HG03103 (cell line): ENCODE results near the gene KLHL41.
"Not testable (repeated sequence)": the region's sequence is repeated elsewhere in the genome, so short reads cannot be mapped to it uniquely, and the experiment has no call there.

Experiments
- ATAC-seq: cut with Tn5 transposase; IDR thresholded peaks from one replicate; pipeline ENCODE4 v1.9.1; 2021; ENCODE audit warnings: low read depth; ENCODE audit not compliant: unreplicated experiment

KLHL41 gene

DNA sequence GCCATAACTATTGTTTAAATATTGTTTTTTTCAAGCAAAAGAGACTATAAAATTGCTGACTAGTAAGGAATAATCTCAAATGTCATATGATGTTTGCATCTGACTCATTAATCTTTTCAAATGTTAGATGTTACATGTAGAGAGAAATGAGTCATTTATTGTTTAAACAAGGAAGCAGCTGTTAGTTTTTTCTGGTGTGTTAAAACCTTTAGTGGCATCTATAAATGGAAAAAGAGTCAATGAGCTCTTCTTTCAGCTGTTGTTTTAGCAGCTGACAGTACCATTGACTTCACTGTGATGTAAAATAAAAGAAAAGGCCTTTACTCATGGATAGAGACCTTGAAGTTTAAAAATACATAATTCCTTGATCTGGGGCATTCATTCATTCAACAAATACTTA is 1.8 kb upstream of the KLHL41 start:
- ATAC-seq = no peak

DNA sequence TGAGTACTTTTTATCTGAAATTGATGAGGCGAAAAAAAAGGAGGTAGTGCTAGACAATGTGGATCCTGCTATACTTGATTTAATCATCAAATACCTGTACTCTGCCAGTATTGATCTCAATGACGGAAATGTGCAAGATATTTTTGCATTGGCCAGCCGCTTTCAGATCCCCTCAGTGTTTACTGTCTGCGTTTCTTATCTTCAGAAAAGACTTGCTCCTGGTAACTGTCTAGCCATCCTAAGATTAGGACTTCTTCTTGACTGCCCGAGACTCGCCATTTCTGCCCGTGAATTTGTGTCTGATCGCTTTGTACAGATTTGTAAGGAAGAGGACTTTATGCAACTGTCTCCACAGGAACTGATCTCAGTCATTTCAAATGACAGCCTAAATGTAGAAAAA is 453 bp downstream of the KLHL41 start:
- ATAC-seq = no peak

DNA sequence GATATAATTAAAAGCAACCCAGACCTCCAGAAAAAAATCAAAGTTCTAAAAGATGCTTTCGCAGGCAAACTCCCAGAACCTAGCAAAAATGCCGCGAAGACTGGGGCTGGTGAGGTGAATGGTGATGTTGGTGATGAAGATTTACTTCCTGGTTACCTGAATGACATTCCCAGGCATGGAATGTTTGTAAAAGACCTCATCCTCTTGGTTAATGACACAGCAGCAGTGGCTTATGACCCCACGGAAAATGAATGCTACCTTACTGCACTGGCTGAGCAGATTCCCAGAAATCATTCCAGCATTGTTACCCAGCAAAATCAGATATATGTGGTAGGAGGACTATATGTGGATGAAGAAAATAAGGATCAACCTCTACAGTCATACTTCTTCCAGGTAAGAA is 994 bp downstream of the KLHL41 start:
- ATAC-seq = no peak

DNA sequence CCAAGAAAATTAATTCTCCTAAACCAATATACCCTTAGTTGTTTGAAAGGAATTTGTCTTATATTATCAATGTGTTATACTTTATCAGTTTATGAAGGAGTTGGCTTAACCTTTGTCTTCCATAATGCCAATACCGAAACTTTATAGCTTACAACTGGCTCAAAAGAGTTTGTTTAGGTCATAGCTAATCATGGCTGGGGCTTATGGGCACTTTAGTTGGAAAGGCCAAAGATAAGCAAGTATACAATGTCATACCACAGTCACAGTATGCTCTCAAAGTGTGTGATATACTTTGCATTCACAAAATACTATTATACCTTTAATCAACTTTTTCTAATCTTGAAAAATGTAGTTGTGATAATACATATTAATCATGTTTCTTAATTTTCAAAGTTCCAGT is 2.3 kb downstream of the KLHL41 start:
- ATAC-seq = no peak

DNA sequence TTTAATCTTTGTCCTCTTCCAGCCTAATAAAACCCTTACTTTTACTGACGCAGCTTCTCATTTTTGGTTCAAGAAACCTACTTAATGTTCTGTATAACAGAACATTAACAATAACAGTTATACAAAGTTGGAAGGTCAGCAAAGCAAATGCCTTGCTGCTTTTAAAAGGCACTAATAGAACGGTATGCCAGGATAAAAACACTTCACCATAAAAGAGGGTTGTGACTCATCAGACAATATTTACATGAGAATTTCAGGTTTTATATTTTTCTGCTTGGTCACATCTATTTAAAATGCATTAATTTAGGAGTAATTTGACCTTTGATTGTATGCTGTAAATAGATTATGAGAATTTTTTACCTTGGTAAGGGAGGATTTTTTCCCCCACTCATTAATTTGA is 3.0 kb downstream of the KLHL41 start:
- ATAC-seq = no peak

DNA sequence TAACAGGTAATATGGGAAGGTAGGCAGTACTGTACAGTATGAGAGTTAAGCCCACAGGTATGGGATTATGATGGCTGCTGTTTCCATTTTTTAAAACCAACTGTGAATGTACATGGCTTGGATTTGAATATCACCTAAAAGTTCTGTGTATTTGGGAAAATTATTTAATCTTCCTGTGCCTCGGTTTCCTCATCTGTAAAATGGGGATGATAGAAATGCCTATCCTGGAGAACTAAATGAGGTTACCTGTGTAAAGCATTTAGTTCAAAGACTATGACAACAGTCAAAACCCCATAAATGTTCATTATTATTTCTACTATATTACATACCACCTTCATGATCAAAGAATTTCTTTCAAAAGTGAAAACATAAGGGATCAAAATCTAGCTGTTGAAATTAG is 3.6 kb downstream of the KLHL41 start:
- ATAC-seq = no peak

DNA sequence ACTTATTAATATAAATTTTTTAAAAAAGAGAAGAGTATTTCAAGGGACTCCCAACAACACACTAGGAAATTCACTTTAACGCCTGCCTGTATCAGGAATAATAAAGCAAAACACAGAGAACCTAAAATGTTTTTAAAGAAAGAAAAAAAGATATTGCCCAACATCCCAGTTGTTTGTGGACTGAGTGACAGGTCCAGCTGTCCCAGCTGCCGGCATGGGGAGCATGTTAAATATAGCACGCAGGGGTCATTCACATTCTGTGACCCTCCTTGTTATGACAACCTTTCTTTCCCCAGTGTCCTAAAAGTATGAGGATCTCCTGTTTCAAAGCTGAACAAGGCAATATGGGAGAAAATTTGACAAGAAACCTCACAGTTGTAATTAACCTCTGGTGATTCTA is 4.4 kb downstream of the KLHL41 start:
- ATAC-seq = no peak

DNA sequence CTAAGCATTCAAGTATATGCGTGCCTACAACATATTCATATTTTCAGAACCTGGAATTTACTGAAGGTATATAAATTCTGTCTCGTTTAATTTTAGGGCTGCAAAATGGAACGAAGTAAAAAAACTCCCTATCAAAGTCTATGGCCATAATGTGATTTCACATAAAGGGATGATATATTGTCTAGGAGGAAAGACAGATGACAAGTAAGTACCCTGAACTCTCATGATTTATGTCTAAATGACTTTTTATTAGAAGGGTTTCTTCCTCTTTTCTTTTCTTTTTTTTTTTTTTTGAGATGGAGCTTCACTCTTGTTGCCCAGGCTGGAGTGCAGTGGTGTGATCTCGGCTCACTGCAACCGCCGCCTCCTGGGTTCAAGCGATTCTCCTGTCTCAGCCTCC is 5.3 kb downstream of the KLHL41 start:
- not testable (repeated sequence) for ATAC-seq

DNA sequence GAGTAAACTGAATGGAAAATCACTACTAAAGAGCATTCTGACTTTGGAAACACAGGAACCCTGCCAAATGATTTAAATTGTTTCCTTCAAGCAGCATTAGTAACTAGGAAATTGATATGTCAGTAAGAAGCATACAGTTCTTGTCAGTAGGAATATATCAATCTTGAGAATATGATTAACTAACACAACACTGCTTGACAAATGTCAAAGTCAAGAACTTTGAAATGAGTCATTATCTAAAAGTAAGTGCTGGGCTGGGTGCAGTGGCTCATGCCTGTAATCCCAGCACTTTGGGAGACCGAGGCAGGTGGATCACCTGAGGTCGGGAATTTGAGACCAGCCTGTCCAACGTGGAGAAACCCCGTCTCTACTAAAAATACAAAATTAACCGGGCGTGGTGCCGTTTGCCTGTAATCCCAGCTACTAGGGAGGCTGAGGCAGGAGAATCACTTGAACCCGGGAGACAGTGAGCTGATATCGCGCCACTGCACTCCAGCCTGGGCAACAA is 7.0 kb downstream of the KLHL41 start:
- not testable (repeated sequence) for ATAC-seq

DNA sequence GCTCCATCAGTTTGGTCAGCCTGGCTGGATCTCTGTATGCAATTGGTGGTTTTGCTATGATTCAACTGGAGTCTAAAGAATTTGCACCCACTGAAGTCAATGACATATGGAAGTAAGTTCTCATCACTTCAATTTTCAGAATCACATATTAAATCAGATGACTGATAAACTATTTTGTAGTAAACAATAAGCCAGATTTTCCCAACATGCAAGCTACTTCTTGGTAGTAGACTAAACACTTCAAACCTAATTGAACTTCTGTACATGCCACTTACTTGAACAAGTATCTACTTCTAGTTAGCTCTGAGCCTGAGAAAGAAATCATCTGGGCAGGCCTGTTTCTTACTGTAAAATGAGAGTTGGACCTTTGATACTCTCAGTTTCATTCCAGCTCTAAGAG is 11.4 kb downstream of the KLHL41 start:
- ATAC-seq = no peak

DNA sequence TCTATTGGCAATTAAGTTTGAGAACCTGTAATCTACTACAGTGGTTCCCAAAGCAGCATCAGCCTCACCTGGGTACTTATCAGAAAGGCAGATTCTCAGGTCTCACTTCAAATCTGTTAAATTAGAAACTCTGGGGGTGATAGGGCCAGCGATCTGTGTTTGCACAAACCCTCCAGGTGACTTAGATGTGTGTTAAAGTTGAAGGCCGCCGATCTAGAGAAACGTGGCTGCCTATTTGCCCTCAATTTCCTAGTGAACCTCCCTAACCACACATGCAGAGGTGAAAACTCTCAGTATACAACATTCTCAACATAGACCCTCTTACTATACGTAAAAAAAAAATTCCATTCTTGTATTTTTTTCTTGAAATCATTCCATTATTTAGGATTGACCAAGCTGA is 14.2 kb downstream of the KLHL41 start:
- ATAC-seq = no peak

DNA sequence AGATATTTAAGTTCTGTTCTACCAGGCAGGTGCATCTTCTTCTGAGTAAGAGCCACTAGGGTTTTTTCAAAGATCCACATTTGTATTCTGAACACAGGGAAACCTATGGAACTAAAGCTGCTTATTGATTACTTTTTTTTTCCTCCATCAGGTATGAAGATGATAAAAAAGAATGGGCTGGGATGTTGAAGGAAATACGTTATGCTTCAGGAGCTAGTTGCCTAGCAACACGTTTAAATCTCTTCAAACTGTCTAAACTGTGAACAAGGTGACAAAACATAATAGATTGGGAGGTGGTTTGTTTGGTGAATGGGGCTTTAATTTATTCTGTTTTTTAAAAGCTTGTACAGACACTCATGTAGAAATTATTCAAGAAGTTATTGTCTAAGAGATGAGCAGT is 15.9 kb downstream of the KLHL41 start:
- ATAC-seq = no peak

DNA sequence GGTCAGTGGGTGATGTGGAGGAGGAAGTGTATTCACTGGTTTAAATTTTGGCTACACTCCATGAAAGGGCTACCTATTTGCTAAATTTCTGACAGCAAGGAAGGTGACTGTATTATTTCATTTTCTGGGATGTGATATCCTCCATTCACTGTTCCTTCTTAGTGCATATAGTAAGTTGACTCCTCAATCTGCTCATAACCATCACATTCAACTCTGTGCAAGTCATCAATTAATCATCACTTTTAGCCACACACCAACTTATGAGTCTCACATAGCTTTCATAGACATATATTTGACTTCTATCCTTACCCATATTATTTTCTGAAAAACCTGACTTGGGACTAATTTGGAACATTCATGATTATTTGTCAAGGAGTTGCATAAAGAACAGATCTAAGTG is 16.9 kb downstream of the KLHL41 start:
- no peak for ATAC-seq

DNA sequence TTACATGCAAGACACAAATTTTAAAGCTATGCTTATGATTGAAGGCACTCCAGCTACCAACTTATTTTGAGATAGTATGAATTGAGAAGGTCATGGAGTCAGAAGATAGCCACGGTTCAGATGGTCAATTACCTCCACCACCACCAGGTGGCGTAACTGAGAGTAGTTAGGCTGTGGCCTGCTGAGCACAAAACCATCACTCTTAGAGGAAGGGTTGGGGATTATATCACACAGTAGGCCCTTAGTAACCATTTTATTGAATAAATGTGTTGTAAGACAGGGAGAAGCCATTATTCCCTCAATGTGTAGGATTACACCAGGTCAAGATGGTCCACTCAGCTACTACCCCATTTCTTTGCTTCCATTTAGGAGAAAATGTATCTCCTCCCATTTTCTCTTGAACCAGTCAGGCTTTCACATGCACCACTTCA is 18.8 kb downstream of the KLHL41 start:
- peak; percentile 92 for ATAC-seq

DNA sequence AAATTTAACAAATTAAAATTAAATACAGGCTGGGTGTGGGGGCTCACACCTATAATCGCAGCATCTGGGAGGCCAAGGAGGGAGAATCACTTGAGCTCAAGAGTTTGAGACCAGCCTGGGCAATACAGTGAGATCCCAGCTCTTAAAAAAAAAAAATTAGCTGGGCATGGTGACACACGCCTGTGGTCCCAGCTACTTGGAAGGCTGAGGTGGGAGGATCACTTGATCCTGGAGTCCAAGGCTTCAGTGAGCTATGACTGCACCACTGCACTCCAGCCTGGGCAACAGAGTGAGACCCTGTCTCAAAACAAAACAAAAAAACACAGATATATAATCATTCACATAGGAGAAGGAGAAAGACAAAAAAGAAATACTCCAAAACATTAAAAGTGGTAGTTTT is 30.0 kb downstream of the KLHL41 start:
- ATAC-seq = not testable (repeated sequence)

DNA sequence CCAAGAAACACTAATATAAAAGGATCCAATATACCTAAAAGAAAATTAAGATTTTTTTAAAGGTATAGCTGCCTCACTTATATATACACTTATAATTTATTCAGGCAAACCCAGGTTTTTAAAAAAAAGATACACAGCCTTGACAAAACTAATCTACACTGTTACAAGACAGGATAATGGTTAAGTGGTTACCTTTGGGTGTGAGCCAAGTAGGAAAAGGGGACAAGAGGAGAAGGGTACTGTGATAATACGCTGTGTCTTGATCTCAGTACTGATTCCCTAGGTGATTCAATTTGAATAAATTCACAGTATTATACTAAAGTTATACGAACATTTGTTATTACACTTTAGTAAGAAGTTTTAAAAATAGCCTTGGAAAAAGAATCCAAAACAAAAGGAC is 30.6 kb downstream of the KLHL41 start:
- ATAC-seq = no peak

DNA sequence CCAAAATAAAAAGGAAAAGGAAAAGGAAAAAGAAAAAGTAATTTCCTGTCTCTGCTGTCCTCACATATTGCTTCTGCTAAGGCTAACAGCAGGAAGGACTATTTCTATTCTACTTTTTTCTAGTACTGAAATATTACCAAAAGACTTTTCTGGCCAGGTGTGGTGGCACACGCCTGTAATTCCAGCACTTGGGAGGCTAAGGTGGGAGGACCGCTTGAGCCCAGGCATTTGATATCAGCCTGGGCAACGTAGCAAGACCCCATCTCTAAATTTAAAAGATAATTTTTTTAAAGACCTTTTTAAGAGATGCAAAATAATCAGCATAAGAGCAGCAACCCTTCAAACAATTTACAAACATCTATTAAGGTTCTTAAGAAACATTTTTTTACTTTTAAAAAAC is 32.9 kb downstream of the KLHL41 start:
- ATAC-seq = no peak

DNA sequence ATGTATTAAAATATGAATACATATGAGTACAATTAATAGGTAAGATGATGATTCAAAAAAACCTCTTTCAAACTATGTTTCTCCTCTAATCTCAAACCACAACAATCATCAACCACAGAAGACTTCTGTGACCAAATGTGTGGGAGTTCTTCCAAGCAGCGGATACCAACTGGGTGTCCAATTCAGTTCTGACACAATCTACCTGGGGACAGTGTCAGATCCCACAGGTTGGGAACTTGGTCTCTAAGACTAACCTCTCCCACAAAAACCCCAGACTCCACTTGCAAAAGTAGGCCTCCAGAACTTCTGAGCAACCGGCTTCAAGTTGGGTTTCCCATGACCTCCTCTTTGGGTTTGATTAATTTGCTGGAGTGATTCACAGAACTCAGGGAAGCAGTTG is 37.3 kb downstream of the KLHL41 start:
- ATAC-seq = no peak

DNA sequence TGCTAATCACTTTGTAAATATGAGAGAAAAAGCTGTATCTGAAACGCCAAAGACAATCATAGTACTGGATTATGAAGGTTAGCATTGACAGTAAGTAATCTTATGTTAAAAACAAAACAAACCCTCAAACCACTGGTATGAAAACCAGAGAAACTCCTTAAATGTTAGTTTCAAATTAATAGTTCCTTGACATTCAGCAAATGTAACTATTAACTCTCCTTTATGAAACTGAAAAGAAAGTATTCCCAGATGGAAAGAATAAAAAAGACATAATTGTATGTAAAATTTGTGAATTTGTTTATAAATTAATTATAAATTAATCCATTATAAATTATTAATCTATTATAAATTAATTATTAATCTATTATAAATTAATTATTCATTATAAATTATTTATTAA is 51.9 kb downstream of the KLHL41 start:
- no peak for ATAC-seq

DNA sequence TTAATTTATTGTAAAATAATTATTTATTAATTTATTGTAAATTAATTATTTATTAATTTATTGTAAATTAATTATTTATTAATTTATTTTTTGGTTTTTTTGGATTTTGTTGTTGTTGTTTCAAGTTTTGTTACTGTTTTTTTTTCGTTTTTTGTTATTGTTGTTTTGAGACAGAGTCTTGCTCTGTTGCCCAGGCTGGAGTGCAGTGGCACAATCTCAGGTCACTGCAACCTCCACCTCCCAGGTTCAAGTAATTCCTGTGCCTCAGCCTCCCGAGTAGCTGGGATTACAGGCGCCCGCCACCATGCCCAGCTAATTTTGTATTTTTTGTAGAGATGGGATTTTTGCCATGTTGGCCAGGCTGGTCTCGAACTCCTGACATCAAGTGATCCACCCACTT is 52.6 kb downstream of the KLHL41 start:
- ATAC-seq = not testable (repeated sequence)

DNA sequence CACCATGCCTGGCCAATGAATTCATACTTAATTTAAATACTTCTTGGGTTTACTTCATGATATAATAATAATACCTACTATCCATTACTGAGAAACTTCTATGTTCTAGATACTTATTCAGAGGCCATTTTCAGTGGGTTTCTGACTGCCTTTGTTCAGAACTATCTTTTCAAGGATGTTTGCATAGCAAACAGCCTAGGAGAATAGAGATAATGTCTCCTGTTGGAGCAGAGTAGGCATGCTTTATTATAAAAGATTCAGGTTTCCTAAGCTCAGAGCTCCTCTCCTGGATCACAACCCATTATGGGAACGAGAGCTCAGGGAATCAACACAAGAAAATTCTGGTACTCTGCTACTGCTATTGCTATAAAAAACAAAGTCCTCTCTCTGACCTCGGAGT is 53.0 kb downstream of the KLHL41 start:
- no peak for ATAC-seq

DNA sequence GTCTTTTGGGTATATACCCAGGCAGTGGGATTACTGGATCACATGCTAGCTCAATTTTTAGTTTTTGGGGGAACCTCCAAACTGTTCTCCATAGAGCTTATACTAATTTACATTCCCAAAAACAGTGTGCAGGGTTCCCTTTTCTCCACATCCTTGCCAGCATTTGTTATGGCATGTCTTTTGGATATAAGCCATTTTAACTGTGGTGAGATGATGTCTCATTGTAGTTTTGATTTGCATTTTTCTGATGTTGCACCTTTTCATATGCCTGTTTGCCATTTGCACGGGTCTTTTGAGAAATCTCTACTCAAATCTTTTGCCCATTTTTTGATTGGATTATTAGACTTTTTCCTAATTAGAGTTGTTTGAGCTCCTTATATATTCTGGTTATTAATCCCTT is 56.2 kb downstream of the KLHL41 start:
- no peak for ATAC-seq

DNA sequence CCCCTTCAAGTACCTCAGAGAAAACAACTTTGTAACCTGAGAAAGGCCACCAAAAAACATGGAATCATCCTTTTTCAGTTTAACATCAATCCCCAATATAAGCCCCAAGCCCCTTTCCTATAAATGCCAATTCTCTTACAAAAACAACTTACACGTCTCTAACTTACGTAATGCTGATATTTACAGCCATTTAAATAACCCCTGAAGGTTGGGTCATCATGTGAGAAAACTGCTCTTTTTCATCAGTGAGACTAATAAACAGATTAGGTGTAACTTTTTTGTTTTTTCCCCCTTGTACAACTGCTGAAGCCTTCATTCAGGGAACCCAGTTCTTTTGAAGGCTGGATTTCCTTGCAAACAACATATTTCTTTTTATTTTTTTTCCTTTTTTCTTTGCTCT is 60.4 kb downstream of the KLHL41 start:
- ATAC-seq = no peak
